ENCODE data around the gene SUN1.

DNA sequence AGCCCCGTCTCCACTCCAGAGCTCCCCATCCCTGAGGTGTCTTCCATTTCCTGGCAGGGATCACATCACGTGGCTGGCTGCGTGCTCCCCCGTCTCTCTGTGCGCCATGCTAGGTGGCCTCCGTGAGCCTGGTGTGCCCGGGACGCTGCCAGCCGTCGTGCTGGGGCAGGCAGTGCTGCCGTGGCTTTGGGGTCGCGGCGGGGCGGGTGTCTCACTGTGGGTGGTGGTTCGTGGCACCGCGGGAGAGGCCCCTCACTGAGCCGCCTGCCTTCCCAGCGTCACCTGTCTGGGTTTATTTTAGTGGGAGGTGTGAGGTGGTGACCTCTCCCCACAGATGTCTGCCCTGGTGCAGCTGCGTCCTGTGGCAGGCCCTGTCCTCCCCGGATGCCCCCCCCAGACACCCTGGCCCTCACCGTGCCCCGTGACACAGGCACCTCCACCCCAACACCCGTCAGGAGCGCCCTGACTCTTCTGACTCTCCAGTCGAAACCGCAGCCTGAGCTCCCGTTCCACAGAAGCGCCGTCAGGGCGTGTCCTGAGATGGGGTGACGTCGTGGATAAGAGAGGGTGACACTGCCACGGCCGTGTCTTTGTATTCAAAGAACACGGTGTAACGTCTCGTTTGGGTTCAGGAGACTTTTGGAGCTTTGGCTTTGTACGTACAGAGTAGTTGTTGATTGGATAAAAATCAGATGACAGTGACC is 62.0 kb downstream of the SUN1 start:
- TF ChIP-seq, protein P1, sequence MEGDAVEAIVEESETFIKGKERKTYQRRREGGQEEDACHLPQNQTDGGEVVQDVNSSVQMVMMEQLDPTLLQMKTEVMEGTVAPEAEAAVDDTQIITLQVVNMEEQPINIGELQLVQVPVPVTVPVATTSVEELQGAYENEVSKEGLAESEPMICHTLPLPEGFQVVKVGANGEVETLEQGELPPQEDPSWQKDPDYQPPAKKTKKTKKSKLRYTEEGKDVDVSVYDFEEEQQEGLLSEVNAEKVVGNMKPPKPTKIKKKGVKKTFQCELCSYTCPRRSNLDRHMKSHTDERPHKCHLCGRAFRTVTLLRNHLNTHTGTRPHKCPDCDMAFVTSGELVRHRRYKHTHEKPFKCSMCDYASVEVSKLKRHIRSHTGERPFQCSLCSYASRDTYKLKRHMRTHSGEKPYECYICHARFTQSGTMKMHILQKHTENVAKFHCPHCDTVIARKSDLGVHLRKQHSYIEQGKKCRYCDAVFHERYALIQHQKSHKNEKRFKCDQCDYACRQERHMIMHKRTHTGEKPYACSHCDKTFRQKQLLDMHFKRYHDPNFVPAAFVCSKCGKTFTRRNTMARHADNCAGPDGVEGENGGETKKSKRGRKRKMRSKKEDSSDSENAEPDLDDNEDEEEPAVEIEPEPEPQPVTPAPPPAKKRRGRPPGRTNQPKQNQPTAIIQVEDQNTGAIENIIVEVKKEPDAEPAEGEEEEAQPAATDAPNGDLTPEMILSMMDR (IDR thresholded peaks at IDR 0.05), result no peak
- TF ChIP-seq POLR2A (IDR thresholded peaks at IDR 0.05), result no peak
